OCI-LY1 (cell line): ENCODE results near the gene DTD2.

Source experiments
- EZH2 ChIP-seq: fragments of 200-600 bp; sonication (generic), shearing (Covaris generic); IDR thresholded peaks from 2 replicates; pipeline ENCODE4 v1.8.0; 2017; ENCODE audit warnings: borderline replicate concordance, mixed run types, mild to moderate bottlenecking, antibody characterized with exemption, low read length, moderate library complexity, mixed read lengths
- TF ChIP-seq, protein P1 (sequence below): fragments of 200-600 bp; sonication (generic), shearing (Covaris generic); IDR thresholded peaks from 2 replicates; pipeline ENCODE4 v1.5.1; 2017; ENCODE audit warnings: mild to moderate bottlenecking, antibody characterized with exemption, low read length, moderate library complexity, mixed read lengths

DNA sequence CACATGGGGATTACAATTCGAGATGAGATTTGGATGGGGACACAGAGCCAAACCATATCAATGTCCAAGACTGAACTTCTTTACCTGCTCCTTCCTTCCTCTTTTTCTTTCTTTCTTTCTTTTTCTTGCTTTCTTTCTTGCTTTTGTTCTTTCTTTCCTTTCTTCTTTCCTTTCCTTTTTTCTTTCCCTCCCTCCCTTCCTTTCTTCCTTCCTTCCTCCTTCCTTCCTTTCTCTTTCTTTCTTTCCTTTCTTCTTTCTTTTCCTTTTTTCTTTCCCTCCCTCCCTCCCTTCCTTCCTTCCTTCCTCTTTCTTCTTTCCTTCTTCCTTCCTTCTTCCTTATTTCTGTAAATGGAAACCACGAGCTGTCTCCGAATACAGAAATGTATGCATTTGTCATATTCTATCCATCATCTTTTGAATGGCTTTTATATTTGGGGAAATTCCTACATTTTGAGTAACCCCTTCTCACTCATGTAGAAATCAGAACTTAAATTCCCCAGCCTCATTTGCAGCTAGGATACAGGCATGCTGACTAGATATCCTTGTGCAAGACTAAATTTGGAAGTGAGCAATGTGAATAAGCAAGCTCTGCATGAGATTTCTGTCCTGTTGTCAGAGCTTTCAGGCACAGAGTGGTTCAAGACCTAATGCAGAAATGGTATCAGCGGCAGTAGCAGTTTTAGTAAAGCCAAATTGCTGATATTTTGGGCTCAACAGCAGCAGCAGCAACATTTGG is 19.0 kb upstream of the DTD2 start:
- TF ChIP-seq EZH2: no peak
- TF ChIP-seq, protein P1, sequence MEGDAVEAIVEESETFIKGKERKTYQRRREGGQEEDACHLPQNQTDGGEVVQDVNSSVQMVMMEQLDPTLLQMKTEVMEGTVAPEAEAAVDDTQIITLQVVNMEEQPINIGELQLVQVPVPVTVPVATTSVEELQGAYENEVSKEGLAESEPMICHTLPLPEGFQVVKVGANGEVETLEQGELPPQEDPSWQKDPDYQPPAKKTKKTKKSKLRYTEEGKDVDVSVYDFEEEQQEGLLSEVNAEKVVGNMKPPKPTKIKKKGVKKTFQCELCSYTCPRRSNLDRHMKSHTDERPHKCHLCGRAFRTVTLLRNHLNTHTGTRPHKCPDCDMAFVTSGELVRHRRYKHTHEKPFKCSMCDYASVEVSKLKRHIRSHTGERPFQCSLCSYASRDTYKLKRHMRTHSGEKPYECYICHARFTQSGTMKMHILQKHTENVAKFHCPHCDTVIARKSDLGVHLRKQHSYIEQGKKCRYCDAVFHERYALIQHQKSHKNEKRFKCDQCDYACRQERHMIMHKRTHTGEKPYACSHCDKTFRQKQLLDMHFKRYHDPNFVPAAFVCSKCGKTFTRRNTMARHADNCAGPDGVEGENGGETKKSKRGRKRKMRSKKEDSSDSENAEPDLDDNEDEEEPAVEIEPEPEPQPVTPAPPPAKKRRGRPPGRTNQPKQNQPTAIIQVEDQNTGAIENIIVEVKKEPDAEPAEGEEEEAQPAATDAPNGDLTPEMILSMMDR: no peak
